Measurements from ENCODE around the gene SPTBN1. TPM values are rescaled to one million over a fixed set of nuclear protein-coding genes. Genes with fewer than 3 reads are reported as not detected.
"Not testable (repeated sequence)": the region's sequence is repeated elsewhere in the genome, so short reads cannot be mapped to it uniquely, and the experiment has no call there.

The SPTBN1 gene
- total RNA-seq, 6 experiments from 2014 or later: 128 to 169 (median 159) TPM

DNA sequence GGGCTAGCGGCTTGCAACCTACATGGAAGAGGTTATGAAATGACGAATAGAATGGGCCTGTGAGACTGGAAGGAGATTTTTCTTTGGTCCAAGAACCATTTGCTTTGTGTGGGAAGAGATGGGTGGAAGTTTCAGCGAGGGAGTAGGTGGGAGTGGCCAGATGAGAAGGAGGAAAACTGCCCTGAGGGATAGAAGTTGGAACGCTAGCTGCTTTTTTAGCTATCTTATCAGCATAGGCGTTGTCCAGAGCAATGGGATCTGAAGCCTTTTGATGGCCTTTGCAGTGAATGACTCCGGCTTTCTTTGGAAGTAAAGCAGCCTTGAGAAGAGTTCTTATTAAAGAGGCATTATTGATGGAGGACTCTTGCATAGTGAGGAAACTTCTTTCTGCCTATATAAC lies 52.4 kb downstream of the SPTBN1 start:
- TF ChIP-seq, protein P1, sequence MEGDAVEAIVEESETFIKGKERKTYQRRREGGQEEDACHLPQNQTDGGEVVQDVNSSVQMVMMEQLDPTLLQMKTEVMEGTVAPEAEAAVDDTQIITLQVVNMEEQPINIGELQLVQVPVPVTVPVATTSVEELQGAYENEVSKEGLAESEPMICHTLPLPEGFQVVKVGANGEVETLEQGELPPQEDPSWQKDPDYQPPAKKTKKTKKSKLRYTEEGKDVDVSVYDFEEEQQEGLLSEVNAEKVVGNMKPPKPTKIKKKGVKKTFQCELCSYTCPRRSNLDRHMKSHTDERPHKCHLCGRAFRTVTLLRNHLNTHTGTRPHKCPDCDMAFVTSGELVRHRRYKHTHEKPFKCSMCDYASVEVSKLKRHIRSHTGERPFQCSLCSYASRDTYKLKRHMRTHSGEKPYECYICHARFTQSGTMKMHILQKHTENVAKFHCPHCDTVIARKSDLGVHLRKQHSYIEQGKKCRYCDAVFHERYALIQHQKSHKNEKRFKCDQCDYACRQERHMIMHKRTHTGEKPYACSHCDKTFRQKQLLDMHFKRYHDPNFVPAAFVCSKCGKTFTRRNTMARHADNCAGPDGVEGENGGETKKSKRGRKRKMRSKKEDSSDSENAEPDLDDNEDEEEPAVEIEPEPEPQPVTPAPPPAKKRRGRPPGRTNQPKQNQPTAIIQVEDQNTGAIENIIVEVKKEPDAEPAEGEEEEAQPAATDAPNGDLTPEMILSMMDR (IDR thresholded peaks at IDR 0.05): no peak
- DNase-seq: no peak
- Mint-ChIP-seq H3K36me3 (ENCODE audit: low read depth) (no peaks in the 10 kb centered on the region), H3K27ac (no peak overlapping the region), H3K4me3 (no peak overlapping the region), H3K27me3 (ENCODE audit: insufficient read depth) (no peaks in the 10 kb centered on the region), H3K4me1 (ENCODE audit: low read depth) (peaks cover 41% of the 10 kb centered on the region), H3K9me3 (no peaks in the 10 kb centered on the region)

DNA sequence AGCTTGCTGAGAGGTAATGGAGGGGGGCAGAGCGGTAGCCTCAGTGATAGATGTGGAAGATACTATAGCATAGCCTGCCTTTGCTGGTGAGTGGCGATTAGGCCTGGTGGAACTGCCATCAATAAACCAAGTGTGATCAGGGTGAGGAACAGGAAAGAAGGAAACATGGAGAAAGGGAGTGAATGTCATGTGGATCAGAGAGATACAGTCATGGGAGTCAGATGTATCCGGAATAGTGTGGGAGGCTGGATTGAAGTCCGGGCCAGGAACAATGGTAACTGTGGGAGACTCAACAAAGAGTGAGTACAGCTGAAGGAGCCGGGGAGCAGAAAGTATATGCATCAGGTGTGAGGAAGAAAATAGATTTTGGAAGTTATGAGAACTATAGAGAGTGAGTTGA lies 52.9 kb downstream of the SPTBN1 start:
- peaks cover 36% of the 10 kb centered on the region for H3K4me1 Mint-ChIP-seq (ENCODE audit: low read depth)
- H3K36me3 Mint-ChIP-seq (ENCODE audit: low read depth); H3K4me3 Mint-ChIP-seq; H3K27ac Mint-ChIP-seq; H3K27me3 Mint-ChIP-seq (ENCODE audit: insufficient read depth); H3K9me3 Mint-ChIP-seq; DNase-seq: not testable (repeated sequence)

DNA sequence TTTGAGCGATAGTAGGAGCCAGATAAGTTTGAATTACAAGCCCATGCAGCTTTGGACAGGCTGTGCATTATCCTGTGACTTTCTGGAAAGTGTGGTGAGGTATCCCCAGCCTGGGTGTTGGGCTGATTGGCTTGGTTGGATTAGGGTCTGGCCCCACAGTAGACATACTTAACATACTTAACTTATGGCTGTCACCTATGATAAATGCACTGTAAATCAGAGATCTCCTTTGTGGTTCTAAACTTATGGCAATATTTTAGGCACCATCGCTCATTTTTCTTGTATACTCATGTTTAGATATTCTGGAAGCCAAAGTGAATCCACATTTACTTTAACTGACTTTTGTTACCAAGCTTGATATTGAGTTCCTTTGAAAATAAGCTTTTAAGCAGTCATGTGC lies 54.8 kb downstream of the SPTBN1 start:
- H3K27me3 Mint-ChIP-seq (ENCODE audit: insufficient read depth): no peaks in the 10 kb centered on the region
- no peak for DNase-seq
- TF ChIP-seq, protein P1 (IDR thresholded peaks at IDR 0.05): no peak
- peaks cover 30% of the 10 kb centered on the region for H3K4me1 Mint-ChIP-seq (ENCODE audit: low read depth)
- no peaks in the 10 kb centered on the region for H3K9me3 Mint-ChIP-seq
- no peak overlapping the region for H3K4me3 Mint-ChIP-seq
- peaks cover under 1% of the 10 kb centered on the region; the same call in 1 of the 2 replicates for H3K36me3 Mint-ChIP-seq (ENCODE audit: low read depth)
- no peak overlapping the region for H3K27ac Mint-ChIP-seq

DNA sequence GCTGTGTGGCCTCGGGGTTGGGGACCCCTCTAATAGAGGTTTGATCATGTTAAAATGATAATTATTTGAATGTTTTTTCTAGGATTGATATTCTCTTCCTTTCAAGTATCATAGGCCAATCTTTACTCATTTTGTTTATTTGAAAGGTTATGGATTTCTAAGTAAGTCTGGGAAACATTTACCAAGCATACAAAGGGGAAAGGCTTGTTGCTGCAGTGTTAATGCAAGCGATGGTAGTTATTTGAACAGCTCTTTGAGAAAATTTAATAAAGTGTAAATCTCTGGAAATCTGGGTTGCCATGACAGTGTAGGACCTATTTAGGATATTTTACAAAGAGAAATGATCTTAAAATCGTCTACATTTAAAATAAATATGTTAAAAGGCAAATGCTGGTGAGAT lies 56.1 kb downstream of the SPTBN1 start:
- DNase-seq: no peak
- Mint-ChIP-seq H3K9me3 (no peaks in the 10 kb centered on the region), H3K4me3 (no peak overlapping the region), H3K27me3 (ENCODE audit: insufficient read depth) (no peaks in the 10 kb centered on the region), H3K36me3 (ENCODE audit: low read depth) (peaks cover 9% of the 10 kb centered on the region; the same call in 1 of the 2 replicates), H3K27ac (no peak overlapping the region), H3K4me1 (ENCODE audit: low read depth) (peaks cover 43% of the 10 kb centered on the region)
- TF ChIP-seq, protein P1 (IDR thresholded peaks at IDR 0.05): no peak

DNA sequence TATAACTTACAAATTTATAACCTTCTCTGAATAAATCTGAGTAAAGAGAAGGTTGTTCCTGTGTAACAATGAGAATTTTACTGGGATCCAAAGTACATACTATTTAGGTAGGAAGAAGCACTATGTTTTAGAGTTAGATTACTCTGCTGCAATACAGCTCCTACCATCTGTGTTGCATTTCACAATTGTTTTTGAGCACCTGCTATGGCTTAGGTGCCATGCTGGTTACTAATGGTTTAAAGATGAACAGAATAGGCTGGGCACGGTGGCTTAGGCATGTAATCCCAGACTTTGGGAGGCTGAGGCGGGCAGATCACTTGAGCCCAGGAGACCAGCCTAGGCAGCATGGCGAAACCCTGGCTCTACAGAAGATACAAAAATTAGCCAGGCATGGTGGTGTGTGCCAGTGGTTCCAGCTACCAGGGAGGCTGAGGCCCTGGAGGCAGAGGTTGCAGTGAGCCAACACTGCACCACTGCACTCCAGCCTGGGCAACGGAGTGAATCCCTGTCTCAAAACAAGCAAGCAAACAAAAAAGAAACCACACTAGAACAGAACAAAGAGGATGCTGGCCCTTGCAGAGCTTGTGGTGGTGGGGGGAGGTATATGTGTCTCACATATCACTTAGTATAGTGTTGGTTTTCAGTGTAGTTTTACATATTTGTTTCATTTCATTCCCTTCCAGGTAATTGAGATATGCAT lies 56.7 kb downstream of the SPTBN1 start:
- Mint-ChIP-seq H3K27me3 (ENCODE audit: insufficient read depth) (no peaks in the 10 kb centered on the region), H3K4me3 (no peak overlapping the region), H3K9me3 (no peaks in the 10 kb centered on the region), H3K4me1 (ENCODE audit: low read depth) (peaks cover 43% of the 10 kb centered on the region), H3K36me3 (ENCODE audit: low read depth) (peaks cover 9% of the 10 kb centered on the region; the same call in 1 of the 2 replicates), H3K27ac (no peak overlapping the region)
- TF ChIP-seq, protein P1 (IDR thresholded peaks at IDR 0.05): no peak
- DNase-seq: no peak

DNA sequence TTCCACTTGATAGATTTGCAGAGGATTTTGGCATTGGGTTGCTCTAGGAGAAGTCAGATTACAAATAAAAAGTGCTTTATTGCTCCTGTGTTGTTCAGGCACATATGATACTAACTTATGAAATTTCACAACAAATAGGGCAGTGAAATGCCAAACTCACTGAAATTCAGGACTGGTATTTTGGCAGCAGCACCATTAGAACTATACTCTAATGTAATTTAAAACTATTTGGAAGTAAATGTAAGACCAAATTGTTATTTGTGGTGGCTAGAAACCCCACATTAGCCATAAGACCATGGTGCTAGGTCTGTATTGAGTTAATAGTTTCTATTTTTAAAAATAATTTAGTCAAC lies 57.2 kb downstream of the SPTBN1 start:
- H3K9me3 Mint-ChIP-seq: no peaks in the 10 kb centered on the region

More for the DNA sequence above, 57.2 kb downstream of the SPTBN1 start:
- H3K4me3 Mint-ChIP-seq: no peak overlapping the region
- TF ChIP-seq, protein P1 (IDR thresholded peaks at IDR 0.05): no peak
- peaks cover 43% of the 10 kb centered on the region for H3K4me1 Mint-ChIP-seq (ENCODE audit: low read depth)
- no peak for DNase-seq
- H3K27me3 Mint-ChIP-seq (ENCODE audit: insufficient read depth): no peaks in the 10 kb centered on the region
- peaks cover 9% of the 10 kb centered on the region; the same call in 1 of the 2 replicates for H3K36me3 Mint-ChIP-seq (ENCODE audit: low read depth)
- H3K27ac Mint-ChIP-seq: no peak overlapping the region
